Mononuclear cell (primary cell): ENCODE results near the gene TGFBR3. TPM values are rescaled to one million over a fixed set of nuclear protein-coding genes. Genes with fewer than 3 reads are reported as not detected.

Experiments
- H3K27me3 ChIP-seq: 2 replicates; pipeline ENCODE4 v1.6.0; 2011; ENCODE audit warnings: low read length, control low read depth; ENCODE audit not compliant: insufficient read depth
- H3K4me1 ChIP-seq: 2 replicates; pipeline ENCODE4 v1.5.1; 2011; ENCODE audit warnings: mild to moderate bottlenecking, low read length, control low read depth; ENCODE audit not compliant: insufficient read depth
- H3K4me3 ChIP-seq: 2 replicates; pipeline ENCODE4 v1.5.1; 2011; ENCODE audit warnings: mild to moderate bottlenecking, low read length, moderate library complexity
- H3K9me3 ChIP-seq: 2 replicates; pipeline ENCODE4 v1.5.1; 2011; ENCODE audit warnings: low read depth, mild to moderate bottlenecking, control low read depth, low read length
- total RNA-seq: library from RNA; depleted of rRNA; stranded (reverse); fragments of >200 nt; gene quantifications from one replicate; pipeline ENCODE4 v1.2.3, GENCODE V29; 2012

The TGFBR3 gene
- 40.8 TPM for total RNA-seq

GRCh38 chr1:91885716-91886506, at the start of gene TGFBR3:
TGFBR3 (minus strand) TSS chr1:91886151; CDS start chr1:91861531, 24,620 bp downstream.
- H3K27me3 ChIP-seq, result peaks cover 44% of the 10 kb centered on the region

GRCh38 chr1:91929250-91929649, 43.3 kb upstream of the TGFBR3 start:
- Histone ChIP-seq H3K4me3 (no peak overlapping the region), H3K27me3 (no peaks in the 10 kb centered on the region), H3K4me1 (no peaks in the 10 kb centered on the region), H3K9me3 (no peaks in the 10 kb centered on the region)

More at GRCh38 chr1:91885716-91886506, at the start of gene TGFBR3:
- Histone ChIP-seq H3K4me3 (peak within 1 kb of the TSS; percentile 60), H3K9me3 (no peaks in the 10 kb centered on the region), H3K4me1 (peaks cover 20% of the 10 kb centered on the region)

GRCh38 chr1:91928026-91928425, 42.1 kb upstream of the TGFBR3 start:
- H3K27me3 ChIP-seq, result no peaks in the 10 kb centered on the region
- no peak overlapping the region for H3K4me3 ChIP-seq
- H3K9me3 ChIP-seq, result no peaks in the 10 kb centered on the region
- no peaks in the 10 kb centered on the region for H3K4me1 ChIP-seq

- Histone ChIP-seq H3K4me3 (no peak overlapping the region), H3K27me3 (no peaks in the 10 kb centered on the region), H3K4me1 (no peaks in the 10 kb centered on the region), H3K9me3 (no peaks in the 10 kb centered on the region)
Observed at GRCh38 chr1:91925644-91926435, 39.9 kb upstream of the TGFBR3 start.

GRCh38 chr1:91924146-91924545, 38.2 kb upstream of the TGFBR3 start:
- no peaks in the 10 kb centered on the region for H3K4me1 ChIP-seq
- H3K27me3 ChIP-seq, result no peaks in the 10 kb centered on the region
- no peak overlapping the region for H3K4me3 ChIP-seq
- H3K9me3 ChIP-seq, result no peaks in the 10 kb centered on the region

- Histone ChIP-seq H3K4me3 (no peak overlapping the region), H3K4me1 (no peaks in the 10 kb centered on the region), H3K9me3 (no peaks in the 10 kb centered on the region), H3K27me3 (no peaks in the 10 kb centered on the region)
Observed at GRCh38 chr1:91919962-91920361, 34.0 kb upstream of the TGFBR3 start.

- Histone ChIP-seq H3K9me3 (no peaks in the 10 kb centered on the region), H3K4me3 (no peak overlapping the region), H3K4me1 (no peaks in the 10 kb centered on the region)
Observed at GRCh38 chr1:91916811-91917460, 31.0 kb upstream of the TGFBR3 start.

GRCh38 chr1:91916046-91916445, 30.1 kb upstream of the TGFBR3 start:
- no peaks in the 10 kb centered on the region for H3K4me1 ChIP-seq
- H3K9me3 ChIP-seq, result no peaks in the 10 kb centered on the region
- H3K4me3 ChIP-seq, result no peak overlapping the region
- peaks cover 2% of the 10 kb centered on the region for H3K27me3 ChIP-seq

More at GRCh38 chr1:91916811-91917460, 31.0 kb upstream of the TGFBR3 start:
- H3K27me3 ChIP-seq, result no peaks in the 10 kb centered on the region

GRCh38 chr1:91913018-91913417, 27.1 kb upstream of the TGFBR3 start:
- H3K9me3 ChIP-seq, result no peaks in the 10 kb centered on the region
- H3K4me1 ChIP-seq, result no peaks in the 10 kb centered on the region
- H3K4me3 ChIP-seq, result no peak overlapping the region
- H3K27me3 ChIP-seq, result peaks cover 2% of the 10 kb centered on the region

- Histone ChIP-seq H3K9me3 (no peaks in the 10 kb centered on the region), H3K4me3 (no peak overlapping the region), H3K4me1 (no peaks in the 10 kb centered on the region), H3K27me3 (peaks cover 2% of the 10 kb centered on the region)
Observed at GRCh38 chr1:91912266-91912665, 26.3 kb upstream of the TGFBR3 start.

GRCh38 chr1:91901231-91901630, 15.3 kb upstream of the TGFBR3 start:
- no peaks in the 10 kb centered on the region for H3K9me3 ChIP-seq
- peaks cover 4% of the 10 kb centered on the region for H3K27me3 ChIP-seq

GRCh38 chr1:91900562-91900961, 14.6 kb upstream of the TGFBR3 start:
- Histone ChIP-seq H3K4me3 (peak overlapping the region; percentile 8), H3K27me3 (peaks cover 4% of the 10 kb centered on the region), H3K9me3 (no peaks in the 10 kb centered on the region), H3K4me1 (no peaks in the 10 kb centered on the region)

More at GRCh38 chr1:91901231-91901630, 15.3 kb upstream of the TGFBR3 start:
- Histone ChIP-seq H3K4me1 (no peaks in the 10 kb centered on the region), H3K4me3 (no peak overlapping the region)

GRCh38 chr1:91897016-91897415, 11.1 kb upstream of the TGFBR3 start:
- Histone ChIP-seq H3K9me3 (no peaks in the 10 kb centered on the region), H3K4me3 (no peak overlapping the region), H3K27me3 (peaks cover 6% of the 10 kb centered on the region), H3K4me1 (peaks cover 2% of the 10 kb centered on the region)

GRCh38 chr1:91895832-91896556, 10.0 kb upstream of the TGFBR3 start:
- H3K4me1 ChIP-seq, result peaks cover 5% of the 10 kb centered on the region
- H3K27me3 ChIP-seq, result peaks cover 8% of the 10 kb centered on the region

More at GRCh38 chr1:91895832-91896556, 10.0 kb upstream of the TGFBR3 start:
- Histone ChIP-seq H3K9me3 (no peaks in the 10 kb centered on the region), H3K4me3 (no peak overlapping the region)
